ENCODE data around the gene FYN.
"Not testable (repeated sequence)": the region's sequence is repeated elsewhere in the genome, so short reads cannot be mapped to it uniquely, and the experiment has no call there.

FYN gene

DNA sequence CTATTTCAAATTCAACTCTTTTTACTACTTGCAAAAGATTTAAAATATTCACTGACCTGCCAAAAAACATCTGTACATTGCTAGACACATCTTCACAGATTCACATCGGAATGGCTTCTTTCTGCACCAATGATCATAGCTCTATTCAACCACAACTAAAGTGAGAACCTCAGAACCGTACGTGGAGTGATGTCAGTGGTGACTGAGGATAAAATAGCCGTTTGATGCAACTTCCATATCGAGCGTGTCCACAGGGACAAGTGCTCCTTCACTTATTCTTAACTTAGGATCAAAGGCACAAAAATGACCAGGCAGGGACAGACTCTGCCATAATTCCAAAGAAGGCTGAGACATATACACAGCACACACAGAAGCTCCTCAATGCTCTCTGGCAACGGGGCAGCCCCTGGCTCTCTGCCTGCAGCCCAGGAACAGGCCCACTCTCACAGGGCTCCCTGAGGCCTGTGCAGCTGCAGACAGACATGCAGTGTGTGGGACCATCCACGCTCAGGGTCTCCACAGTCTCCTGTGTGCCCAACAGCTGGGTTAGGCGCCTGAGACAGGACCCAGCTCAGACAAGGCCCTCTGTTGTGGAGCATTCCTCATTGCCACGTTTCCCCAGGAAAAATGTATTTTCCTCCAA lies 22.8 kb downstream of the FYN start:
- no peak for DNase-seq (ENCODE audit: low read depth in 2 of 2)

DNA sequence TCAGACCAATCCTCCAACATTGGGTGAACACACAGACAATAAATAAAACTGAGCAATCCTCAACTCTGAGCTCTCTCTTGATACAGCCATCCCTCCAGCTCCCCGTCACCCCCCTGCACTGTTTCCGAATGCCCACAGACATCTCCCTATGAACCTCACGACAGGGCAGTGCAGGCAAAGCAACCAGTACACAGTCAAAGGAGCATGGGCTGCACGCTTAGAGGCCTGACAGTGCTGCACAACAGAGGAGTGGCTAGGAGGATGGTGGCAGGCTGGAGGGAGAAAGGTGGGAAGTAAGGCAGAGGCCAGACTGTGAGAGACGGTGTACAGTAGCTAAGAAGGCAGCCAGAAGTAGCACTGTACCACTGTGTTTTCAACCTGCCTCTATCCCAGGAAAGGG lies 24.0 kb downstream of the FYN start:
- no peak for DNase-seq (ENCODE audit: low read depth in 2 of 2)

DNA sequence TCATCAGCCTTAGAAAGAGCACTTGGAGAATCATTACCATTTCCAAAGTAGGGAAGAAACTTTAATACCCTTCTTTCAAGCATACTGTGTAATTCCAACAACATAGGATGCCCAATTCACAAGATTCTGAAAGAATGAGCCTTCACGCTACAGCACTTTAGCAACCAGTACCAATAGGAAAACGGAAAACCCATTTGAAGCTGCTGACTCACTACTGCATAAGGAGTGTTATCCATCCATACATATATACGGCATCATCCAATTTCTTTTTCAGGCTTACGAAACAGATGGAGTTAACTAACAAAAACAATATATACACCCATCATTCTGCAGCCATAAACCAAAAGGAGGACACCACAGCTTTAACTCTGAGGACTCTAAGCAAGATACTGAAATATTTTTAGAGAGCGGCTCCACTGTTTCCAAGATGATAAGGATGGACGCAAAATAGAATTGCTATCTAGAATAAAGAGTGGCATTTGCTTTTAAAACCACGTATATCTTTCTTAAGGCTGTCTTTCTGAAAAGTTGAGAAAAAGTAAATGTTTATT lies 24.9 kb downstream of the FYN start:
- DNase-seq (ENCODE audit: low read depth in 2 of 2) = no peak

DNA sequence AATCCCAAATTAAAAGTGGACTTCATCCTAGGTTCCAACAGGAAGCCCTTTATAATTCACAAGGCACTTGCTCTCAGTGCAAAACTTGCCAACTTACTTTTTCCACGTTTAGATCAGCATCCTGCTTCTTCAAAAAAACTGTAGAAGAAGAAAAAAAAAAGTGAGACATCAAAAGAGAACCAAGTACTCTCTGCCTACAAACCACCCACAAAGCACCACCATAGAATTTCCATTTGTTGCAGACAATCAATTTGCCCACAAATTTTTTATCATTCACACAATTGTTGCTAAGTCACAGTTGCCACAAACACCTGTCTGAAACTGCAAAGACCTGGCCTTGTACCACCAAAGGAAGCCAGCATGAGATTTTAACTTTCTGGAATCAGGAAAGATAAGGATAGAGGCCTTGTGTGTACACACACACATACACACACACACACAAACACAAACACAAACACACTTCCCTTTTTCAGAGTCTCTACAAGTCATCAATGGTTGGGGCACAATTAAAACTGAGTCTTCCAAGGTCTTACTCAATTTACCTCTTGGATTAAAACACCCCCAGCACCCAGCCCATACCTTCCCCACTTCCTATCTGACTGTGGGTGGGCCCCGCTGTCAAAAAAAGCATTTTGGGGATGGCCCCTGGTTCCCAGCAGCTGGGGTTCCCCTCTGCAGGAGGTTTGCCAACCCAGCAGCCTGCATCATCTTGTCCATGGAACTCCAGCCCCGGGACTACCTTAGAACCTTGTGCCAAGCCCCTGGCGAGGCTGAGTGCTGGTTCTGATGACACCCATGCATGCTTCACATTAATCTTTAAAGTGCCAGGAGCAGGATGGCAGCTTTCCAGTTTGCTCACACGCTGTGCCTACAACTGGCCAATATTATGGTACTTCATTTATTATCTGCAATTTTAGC lies 26.5 kb downstream of the FYN start:
- no peak for DNase-seq (ENCODE audit: low read depth in 2 of 2)

DNA sequence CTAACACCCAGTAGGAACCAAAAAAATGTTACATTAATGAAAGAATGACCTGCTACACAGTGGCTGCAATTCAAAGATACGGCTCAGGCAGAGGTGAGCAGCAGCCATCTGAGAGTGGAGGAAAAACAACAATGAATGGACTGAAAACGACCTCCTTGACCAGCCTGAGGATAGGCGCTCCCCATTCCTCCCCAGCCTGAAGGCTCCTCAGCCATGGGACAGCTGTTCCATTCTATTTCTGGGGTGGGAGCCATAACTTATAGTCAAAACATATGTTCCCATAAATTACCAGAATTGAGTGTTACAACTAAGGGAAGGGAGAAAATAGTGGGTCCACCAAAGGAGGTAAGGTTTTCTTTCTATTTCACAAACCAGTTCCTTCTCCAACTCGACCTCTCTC lies 27.2 kb downstream of the FYN start:
- no peak for DNase-seq (ENCODE audit: low read depth in 2 of 2)

DNA sequence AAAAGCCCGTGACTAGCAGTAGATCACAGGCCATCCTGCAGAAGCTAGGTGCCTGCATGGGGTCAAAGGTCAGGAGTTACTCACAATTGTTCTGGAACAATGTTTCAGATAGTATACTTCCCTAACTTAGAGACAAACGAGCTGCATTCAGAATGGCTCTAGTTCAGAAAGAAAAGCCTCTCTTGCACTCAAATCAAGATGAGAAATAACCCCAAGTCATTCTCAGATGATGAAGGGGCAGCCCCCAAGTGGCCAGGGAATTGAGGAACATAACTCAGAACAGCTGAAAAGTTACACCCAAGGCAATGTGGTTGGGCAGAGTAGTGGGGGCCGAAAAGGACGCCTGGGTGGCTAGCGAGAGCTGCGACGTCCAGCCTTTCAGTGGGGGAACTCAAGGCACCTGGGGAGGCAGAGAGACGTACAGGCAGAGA lies 27.8 kb downstream of the FYN start:
- no peak for DNase-seq (ENCODE audit: low read depth in 2 of 2)

DNA sequence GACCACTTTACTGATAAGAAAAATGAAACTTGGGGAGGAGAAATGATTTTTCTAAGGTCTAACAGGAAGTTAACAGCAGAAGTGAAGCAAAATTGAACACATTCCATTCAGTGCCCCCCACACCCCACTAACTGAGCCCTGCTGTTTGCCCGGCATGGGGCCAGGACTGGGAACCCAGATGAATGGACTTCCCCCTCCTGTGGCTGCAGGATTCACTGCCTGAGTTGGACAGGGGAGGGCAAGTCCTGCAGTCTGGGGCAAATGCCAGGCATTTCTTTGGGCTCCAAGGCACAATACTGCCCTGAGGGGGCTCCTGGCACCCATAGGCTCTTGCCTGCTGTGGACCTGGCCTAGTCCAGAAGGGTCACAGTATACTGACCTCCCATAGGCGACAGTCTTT lies 28.3 kb downstream of the FYN start:
- no peak for DNase-seq (ENCODE audit: low read depth in 2 of 2)

DNA sequence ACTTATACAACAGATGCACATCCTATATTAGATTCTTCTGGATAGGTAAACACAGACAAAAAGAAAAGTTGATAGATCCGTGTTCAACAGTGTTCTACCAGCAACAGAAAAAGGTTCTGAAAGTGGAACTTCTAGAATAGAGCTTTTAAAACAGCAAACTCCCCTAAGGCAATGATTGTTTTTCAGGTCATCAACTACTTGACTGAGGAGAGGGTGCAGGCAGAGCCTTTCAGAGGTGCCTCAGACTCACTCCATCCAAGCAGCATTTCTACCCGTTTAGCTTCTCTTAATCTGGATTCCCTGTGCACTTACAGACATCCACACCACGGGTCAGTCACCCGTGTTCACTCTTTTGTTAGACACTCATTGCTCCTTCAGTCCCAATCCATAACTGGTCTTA lies 28.9 kb downstream of the FYN start:
- no peak for DNase-seq (ENCODE audit: low read depth in 2 of 2)

DNA sequence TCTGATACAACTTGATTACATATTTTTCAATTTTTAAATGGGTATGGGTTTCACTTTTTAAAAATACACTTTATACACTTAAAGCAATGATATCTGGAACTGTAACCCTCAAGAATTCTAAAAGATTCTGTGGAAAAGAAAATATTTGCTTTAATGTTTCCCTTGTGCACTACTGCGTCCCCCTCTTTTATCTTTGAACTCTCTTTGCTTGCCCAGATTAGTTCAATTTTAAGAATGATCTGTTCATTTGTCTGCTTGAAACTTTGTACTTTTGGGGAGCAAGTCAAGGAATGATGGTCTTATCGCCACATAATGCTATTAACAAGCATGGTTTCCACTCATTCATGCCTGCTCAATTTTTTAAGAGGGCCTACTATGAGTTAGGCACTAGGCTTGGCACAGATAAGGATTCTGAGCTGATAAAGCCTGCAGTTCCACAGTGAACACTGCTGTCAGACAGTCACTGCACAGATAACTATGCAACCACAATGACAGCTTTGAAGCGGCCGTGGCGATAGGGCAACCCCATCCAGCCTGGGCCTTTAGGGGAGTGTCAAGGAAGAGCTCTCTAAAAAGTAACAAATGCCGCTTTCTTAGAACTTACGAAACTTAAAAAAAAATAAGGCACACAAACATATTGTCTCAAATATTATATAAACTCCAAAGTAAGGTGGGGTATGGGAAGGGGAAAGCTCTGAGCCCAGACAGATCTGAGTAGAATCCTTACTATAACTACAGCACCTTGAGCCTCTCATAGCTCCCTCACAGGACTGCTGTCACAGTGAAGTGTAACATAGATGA lies 29.7 kb downstream of the FYN start:
- no peak for DNase-seq (ENCODE audit: low read depth in 2 of 2)

DNA sequence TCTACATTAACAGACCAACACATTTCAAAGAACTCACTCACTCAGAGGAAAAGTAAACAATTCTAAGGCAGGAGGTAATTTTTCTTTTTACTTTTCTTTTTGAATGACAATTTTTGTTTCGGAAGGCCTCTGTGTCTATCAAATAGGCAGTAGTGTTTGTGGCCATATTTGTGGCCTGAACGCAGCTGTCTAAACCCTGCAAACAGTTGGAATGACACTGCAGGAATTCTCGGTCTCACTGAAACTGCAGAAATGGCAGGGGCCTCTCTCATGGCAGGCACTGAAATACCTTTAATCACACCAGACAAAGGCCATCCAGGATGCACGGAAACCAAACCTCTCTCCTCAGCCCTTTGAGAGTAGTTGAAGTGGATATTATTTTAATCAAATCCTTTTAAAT lies 30.4 kb downstream of the FYN start:
- no peak for DNase-seq (ENCODE audit: low read depth in 2 of 2)

DNA sequence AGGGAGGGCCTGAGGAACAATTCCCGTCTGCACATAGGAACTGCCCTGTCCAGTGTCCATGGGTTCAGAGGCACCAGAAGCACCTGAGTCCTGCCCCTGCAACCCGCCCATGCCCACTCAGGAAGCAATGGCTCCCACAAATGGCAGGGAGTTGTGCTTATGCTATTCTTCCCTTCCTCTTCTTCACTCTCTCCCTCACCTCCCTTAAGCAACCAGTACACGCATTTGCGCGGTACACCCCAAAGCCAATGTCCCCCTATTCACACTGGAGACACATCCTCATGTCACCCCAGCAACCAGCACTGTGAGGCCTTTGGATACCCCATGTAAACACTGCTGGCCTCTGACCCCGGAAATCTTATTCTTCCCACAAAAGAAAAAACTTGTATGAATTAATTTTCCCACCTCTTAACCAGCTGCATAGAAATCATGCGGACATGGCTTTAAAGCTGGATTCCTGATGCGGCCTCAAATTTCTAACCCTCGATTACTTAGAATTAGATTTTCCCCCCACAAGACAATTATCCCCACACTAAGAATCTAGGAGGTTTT lies 30.9 kb downstream of the FYN start:
- no peak for DNase-seq (ENCODE audit: low read depth in 2 of 2)

DNA sequence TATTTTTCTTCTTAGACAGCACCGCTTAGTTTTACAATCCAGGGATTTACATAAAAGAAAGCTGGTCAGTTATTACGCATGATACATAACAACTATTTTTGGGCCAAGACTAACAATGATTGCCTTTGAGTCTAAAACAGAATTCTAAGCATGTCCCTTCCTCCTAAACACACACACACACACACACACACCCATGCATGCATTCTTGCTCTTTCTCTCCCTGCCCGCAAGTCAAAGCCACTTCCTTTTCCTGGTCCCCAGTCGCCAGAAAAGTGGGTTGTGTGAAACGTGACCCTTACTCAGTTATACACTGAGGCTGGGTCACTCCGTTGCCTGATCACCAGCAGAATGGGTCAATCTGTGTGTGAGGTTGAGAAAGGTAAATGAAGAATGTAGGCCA lies 31.4 kb downstream of the FYN start:
- no peak for DNase-seq (ENCODE audit: low read depth in 2 of 2)

DNA sequence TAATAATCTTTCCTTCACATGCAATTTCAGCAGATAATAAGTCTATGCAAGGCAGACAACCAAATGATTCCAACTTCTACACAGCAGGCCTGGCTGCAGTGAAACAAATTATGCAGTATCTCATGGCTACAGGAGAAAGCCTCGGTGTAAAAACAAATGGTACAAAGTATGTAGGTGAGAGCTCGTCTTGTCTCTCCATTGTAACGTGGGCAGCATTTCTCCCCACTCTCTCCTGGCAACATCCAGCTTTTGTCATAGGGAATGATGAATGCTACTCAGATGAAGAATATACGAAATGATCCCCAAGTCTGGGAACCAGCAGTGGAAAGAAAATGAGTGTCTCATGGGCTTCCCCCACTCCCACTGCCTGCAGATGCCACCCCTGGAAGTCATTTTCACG lies 32.4 kb downstream of the FYN start:
- no peak for DNase-seq (ENCODE audit: low read depth in 2 of 2)

DNA sequence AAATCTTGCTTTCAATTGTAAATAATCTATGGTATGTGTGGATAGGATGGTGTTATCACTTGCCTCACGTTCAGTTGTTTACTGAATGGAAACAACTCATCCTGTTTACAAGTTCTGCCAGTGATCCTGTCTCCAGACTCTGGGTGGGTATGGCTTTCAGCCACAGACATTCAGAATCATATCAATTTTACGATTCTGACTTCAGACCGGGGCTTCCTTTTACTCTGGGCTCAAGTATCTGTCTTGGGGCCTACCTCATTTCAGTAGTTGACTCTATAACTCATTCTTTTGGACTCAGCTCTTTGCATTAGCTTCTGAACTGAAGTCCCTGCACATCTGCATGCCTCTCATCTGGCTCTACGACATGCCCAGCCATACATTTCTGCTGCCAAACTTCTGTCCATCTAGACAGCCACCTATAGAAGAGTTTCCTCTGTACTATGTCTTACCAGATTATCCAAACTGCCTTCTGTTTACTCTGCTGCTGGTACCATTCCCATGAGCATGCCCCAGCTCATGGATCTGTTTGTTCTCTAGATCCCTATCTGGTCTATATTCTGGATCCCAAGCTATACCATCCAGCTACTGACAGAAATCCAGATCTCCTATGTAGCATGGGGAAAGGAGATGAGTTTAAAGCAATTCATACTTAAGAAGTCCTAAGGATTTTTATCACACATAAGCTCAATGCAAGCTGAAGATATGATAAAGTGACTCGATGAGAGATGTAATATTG lies 34.3 kb downstream of the FYN start:
- DNase-seq (ENCODE audit: low read depth in 2 of 2) = no peak

DNA sequence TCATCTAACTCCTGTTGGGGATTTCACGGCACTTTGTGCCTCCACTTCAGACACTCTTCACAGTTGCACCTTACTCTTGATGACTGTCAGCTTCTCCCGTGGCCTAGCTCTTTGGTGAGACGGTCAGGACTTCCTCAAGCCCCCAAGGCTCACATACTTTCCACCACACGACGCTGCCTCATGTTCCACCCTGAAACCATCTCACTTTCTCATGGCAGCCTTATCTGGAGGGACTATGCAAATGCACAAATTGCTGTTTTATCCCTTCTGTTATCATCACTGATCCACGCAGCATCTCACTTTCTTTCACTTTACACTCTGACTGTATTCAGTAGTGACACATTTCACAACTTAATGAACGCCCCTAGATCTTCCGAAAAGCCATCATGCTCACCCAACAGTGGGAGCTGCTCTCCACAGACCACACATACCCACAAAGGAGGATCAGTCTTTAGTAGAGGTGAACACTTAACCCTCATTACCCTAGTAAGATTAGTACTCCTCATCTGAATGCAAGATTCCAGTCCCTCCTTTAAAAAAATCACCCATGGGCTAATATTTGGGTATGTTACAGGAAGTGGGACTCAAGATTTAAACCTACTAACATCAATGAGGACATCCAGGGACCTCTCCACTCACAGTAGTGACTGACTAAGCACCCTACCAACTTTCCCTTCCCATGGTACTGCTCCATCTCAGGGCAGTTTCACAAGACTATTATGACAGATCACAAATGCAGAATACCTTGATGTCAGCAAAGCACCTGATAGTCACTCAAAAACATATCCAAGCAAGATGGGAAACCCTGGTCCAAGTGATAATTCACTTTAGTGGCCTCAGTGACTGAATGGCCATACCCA lies 35.4 kb downstream of the FYN start:
- peak in 1 of 2 donors; percentile 44 for DNase-seq (ENCODE audit: low read depth in 2 of 2)

DNA sequence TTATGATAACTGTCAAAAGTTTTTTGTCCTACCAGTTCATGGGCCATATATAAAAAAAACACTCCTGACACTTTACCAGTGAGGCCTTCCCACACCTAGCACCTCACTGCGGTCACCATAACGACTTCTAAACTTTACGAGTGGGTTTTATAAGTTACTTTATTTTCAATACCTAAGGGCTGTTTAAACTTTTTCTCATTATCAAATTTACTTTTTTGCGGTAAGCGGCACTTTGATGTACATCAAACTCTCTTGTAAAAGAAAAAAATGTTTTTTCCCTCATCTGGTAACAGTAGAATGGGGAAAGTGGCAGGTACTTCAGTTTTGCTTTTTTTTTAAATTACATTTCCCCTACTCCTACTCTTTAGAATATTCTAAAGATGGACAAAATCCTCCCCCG lies 36.2 kb downstream of the FYN start:
- DNase-seq (ENCODE audit: low read depth in 2 of 2) = no peak

DNA sequence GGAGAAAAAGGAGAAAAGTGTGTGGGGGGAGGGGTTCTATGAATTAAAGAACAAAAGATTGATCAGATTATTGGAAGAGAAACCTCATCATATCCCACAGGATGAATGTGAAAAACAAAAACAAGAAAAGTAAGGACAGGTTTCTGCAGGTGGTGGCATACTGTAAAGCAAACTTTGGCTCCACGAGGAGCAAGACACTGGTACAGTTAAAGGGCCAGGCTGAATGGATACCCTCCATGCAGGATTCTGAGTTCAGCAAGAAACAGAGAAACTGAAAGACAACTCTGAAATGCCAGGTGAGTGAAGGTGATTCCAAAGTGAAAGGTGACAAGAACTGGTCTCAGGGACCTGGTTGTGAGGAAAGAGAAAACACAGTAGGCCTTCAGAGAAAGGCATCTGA lies 37.4 kb downstream of the FYN start:
- DNase-seq (ENCODE audit: low read depth in 2 of 2) = no peak

DNA sequence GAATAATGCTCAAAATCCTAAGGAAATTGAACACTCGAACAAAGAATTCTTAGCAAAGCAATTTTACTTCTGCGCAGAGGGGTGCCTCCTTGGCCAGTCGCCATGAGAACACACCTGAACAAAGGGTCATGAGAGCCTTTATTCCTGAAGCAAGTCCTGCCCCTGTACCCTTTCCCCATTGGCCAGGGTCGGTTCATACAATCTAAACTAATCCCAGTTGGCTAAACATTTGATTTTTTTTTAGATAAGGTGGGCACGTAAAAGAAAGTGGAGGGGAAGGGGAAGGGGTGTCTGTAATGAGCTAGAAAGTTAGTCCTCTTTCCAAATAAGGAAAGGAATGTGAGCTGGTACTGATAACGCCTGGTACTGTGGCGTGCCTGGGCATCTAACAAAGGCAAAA lies 37.9 kb downstream of the FYN start:
- not testable (repeated sequence) for DNase-seq (ENCODE audit: low read depth in 2 of 2)

DNA sequence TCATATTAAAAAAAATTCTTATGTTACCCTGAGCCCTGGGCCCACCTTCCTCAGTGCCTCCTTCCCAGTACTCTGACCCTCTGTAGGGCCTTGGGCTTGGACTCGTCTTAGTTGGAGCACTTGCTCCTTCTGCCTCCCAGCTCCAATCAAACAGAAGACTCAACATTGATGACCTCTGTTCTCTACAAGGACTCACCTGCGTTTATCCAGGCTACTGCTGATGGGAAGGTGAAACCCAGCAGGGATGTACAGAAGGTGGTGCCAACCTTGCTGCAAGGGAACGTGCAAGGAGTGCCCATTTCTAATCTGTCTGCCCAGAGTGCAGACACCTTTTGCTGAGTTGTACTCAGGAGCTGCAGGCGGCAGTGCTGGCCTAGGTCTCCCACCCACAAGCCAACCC lies 38.9 kb downstream of the FYN start:
- DNase-seq (ENCODE audit: low read depth in 2 of 2) = no peak

DNA sequence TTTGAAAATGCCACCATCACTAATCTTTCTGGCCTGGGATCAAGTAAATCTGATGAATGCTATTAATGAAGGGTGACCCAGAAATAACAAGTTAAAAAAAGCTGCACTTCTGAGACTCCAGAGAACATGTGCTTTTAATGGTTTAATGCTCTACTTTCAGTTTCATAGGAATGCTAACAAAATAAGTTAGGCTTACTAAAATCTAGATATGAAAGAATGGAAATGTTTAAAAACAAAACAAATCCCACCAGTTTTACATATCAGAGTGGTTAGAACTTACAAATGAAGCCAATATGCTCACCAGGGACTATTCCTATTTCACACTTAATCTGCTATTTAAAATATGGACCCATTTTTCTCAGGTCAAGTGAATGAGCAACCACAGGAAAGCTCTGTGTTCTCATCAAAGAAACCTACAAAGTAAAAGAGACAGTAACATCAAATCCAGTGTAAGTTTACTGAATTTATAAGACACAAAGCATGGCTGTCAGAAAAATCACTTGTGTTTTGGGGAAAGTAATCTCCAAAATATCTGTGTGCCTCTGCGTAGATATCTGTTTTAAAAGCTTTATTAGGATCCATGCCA lies 40.3 kb downstream of the FYN start:
- DNase-seq (ENCODE audit: low read depth in 2 of 2) = no peak

Measured in activated CD4-positive, alpha-beta T cell treated with anti-CD3 and anti-CD28 coated beads for 24 hours (primary cell).